Right kidney (tissue), 1 donor: ENCODE results near the gene DHX35.
"Not testable (repeated sequence)": the region's sequence is repeated elsewhere in the genome, so short reads cannot be mapped to it uniquely, and the experiment has no call there.

Source experiments
- DNase-seq: peaks from one replicate; pipeline ENCODE4 v3.0.0-alpha.2; 2016

The DHX35 gene

GRCh38 chr20:38941726-38942389 is 20.3 kb upstream of the DHX35 start:
- DNase-seq, result no peak

- DNase-seq, result no peak
Measured at GRCh38 chr20:38945012-38945411, 17.1 kb upstream of the DHX35 start.

- DNase-seq, result no peak
Measured at GRCh38 chr20:38946836-38947235, 15.3 kb upstream of the DHX35 start.

- DNase-seq, result no peak
Measured at GRCh38 chr20:38947931-38948362, 14.2 kb upstream of the DHX35 start.

GRCh38 chr20:38950254-38950653 is 11.9 kb upstream of the DHX35 start:
- DNase-seq, result no peak

GRCh38 chr20:38951611-38952010 is 10.5 kb upstream of the DHX35 start:
- no peak for DNase-seq

GRCh38 chr20:38952153-38952552 is 10.0 kb upstream of the DHX35 start:
- no peak for DNase-seq

- DNase-seq, result no peak
Measured at GRCh38 chr20:38953630-38954340, 8.4 kb upstream of the DHX35 start.

GRCh38 chr20:38957235-38957876 is 4.8 kb upstream of the DHX35 start:
- no peak for DNase-seq

- DNase-seq, result no peak
Measured at GRCh38 chr20:38957915-38958485, 4.1 kb upstream of the DHX35 start.

- DNase-seq, result not testable (repeated sequence)
Measured at GRCh38 chr20:38960187-38960687, 1.9 kb upstream of the DHX35 start.

- DNase-seq, result no peak
Measured at GRCh38 chr20:38961530-38962043, 557 bp upstream of the DHX35 start.

GRCh38 chr20:38962928-38963401 is 821 bp downstream of the DHX35 start:
- no peak for DNase-seq

- no peak for DNase-seq
Measured at GRCh38 chr20:38963745-38964144, 1.6 kb downstream of the DHX35 start.

GRCh38 chr20:38965264-38965663 is 3.1 kb downstream of the DHX35 start:
- DNase-seq, result no peak

GRCh38 chr20:38968090-38968489 is 5.9 kb downstream of the DHX35 start:
- no peak for DNase-seq

- DNase-seq, result no peak
Measured at GRCh38 chr20:38969708-38970107, 7.6 kb downstream of the DHX35 start.

GRCh38 chr20:38970302-38970701 is 8.2 kb downstream of the DHX35 start:
- no peak for DNase-seq

GRCh38 chr20:38973107-38973506 is 11.0 kb downstream of the DHX35 start:
- no peak for DNase-seq

GRCh38 chr20:38973645-38974044 is 11.5 kb downstream of the DHX35 start:
- DNase-seq, result no peak

GRCh38 chr20:38975539-38976120 is 13.5 kb downstream of the DHX35 start:
- no peak for DNase-seq

GRCh38 chr20:38979434-38979833 is 17.3 kb downstream of the DHX35 start:
- no peak for DNase-seq
